Prostate gland (tissue), 2 donors: ENCODE results near the gene SULF2. TPM values are rescaled to one million over a fixed set of nuclear protein-coding genes. Genes with fewer than 3 reads are reported as not detected.
"Not testable (repeated sequence)": the region's sequence is repeated elsewhere in the genome, so short reads cannot be mapped to it uniquely, and the experiment has no call there.

ENCODE experiments used
- DNase-seq: peaks from one replicate; pipeline ENCODE4 v3.0.0-alpha.2; 2019; ENCODE audit warnings: low spot score
- H3K27ac ChIP-seq, 2 donors: fragments of 200-600 bp; sonication (generic); 2 replicates each; pipeline ENCODE4 v1.5.1; 2017 to 2019
- H3K27me3 ChIP-seq: fragments of 200-600 bp; sonication (generic); replicated peaks from 2 replicates; pipeline ENCODE4 v1.5.1; 2019; ENCODE audit not compliant: insufficient read depth
- H3K36me3 ChIP-seq, 2 donors: fragments of 200-600 bp; sonication (generic); 1 replicate in 1 of 2; 2 replicates in 1 of 2; pipeline versions ENCODE4 v1.5.1 to v1.8.1; 2017 to 2019
- H3K4me1 ChIP-seq: fragments of 200-600 bp; sonication (generic); replicated peaks from 2 replicates; pipeline ENCODE4 v1.5.1; 2019
- H3K4me3 ChIP-seq, 2 donors: fragments of 200-600 bp; sonication (generic); 2 replicates each; pipeline ENCODE4 v1.5.1; 2017 to 2019
- H3K9me3 ChIP-seq: fragments of 200-600 bp; sonication (generic); 2 replicates; pipeline ENCODE4 v1.5.1; 2017
- CTCF ChIP-seq, 4 experiments: fragments of 200-600 bp in 2 of 4; fragments of 450-650 bp in 2 of 4; sonication (generic) in 2 of 4; IDR thresholded peaks; 1 replicate in 3 of 4; 2 replicates in 1 of 4; pipeline ENCODE4 v1.5.1; 2016 to 2019; ENCODE audit warnings: antibody characterized with exemption in 4 of 4, mild to moderate bottlenecking in 2 of 4, moderate library complexity in 2 of 4
- POLR2A ChIP-seq: fragments of 450-650 bp; IDR thresholded peaks from one replicate; pipeline ENCODE4 v1.6.1; 2016; ENCODE audit warnings: antibody characterized with exemption, mild to moderate bottlenecking
- POLR2AphosphoS5 ChIP-seq: sonication (generic); formaldehyde crosslinking; IDR thresholded peaks from one replicate; pipeline ENCODE4 v1.6.1; 2017; ENCODE audit warnings: antibody characterized with exemption
- WGBS: methylation state at CpG from one replicate; pipeline ENCODE4 v1.1.5; 2018; 5-methylcytosine and 5-hydroxymethylcytosine counted together
- intact Hi-C: fragments of 100-400 bp; cut with DNase I; formaldehyde crosslinking; loops from one replicate; pipeline ENCODE4 v1.14.2; 2022
- total RNA-seq, 2 donors: library from RNA; depleted of rRNA; stranded (reverse); fragments of >200 nt; gene quantifications; one replicate each; pipeline ENCODE4 v1.1.0, GENCODE V29; 2016

The SULF2 gene
- total RNA-seq, 2 donors from 2014 or later = 43.6 to 82.0 TPM

DNA sequence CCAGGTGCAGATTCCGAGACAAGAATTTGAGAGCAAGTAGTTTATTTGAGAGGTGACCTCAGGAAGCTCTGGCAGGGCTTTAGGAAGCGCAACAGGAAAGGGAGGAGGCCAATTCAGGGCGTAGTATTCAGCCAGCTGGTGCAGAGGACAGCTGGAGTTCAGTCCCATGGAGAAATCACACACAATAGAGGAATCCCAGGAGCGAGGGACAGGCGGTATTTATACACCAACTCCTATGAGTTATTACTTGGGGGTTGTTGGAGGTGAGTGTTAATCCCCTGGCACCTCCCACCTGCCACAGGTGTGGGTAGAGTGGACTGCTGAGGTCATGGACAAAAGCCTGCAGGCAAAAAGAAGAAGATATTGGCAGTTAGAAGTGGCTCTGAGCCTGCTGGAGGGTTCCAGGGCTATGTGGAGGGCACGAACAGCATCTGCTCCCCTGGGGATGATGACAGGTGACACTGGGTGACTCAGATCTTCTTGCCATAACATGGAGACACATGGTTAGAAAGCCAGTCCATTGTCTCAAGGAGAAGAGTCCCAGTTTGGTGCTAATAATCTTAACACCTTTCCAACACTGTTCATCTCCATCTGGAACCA lies 13.9 kb upstream of the SULF2 start:
- no peak overlapping the region for H3K4me3 ChIP-seq
- intact Hi-C loops = no loop called here
- no peak overlapping the region for H3K27ac ChIP-seq
- no peaks in the 10 kb centered on the region for H3K27me3 ChIP-seq
- no peaks in the 10 kb centered on the region for H3K4me1 ChIP-seq
- no peaks in the 10 kb centered on the region for H3K9me3 ChIP-seq
- 75% methylated on average over 5 of the region's 6 CpGs for WGBS
- H3K36me3 ChIP-seq = no peaks in the 10 kb centered on the region
- no peak for DNase-seq
- TF ChIP-seq CTCF (IDR thresholded peaks at IDR 0.05) = no peak
- no peak for TF ChIP-seq POLR2A
- no peak for TF ChIP-seq POLR2AphosphoS5

- 89% methylated on average over 9 of the region's 9 CpGs for WGBS
Measured at GRCh38 chr20:47796971-47797370, 11.7 kb upstream of the SULF2 start.

GRCh38 chr20:47795214-47795907 lies 10.1 kb upstream of the SULF2 start:
- no peak for TF ChIP-seq POLR2A
- no peak for TF ChIP-seq CTCF (IDR thresholded peaks at IDR 0.05)
- peak; percentile 85 for TF ChIP-seq POLR2AphosphoS5
- Histone ChIP-seq H3K36me3 (no peaks in the 10 kb centered on the region), H3K9me3 (no peaks in the 10 kb centered on the region), H3K27ac (no peak overlapping the region), H3K4me1 (no peaks in the 10 kb centered on the region), H3K4me3 (no peak overlapping the region), H3K27me3 (no peaks in the 10 kb centered on the region)
- intact Hi-C loops = no loop called here
- 64% methylated on average over 16 of the region's 17 CpGs for WGBS
- DNase-seq = peak; percentile 88

More at GRCh38 chr20:47796971-47797370, 11.7 kb upstream of the SULF2 start:
- H3K9me3 ChIP-seq = no peaks in the 10 kb centered on the region
- H3K4me1 ChIP-seq = no peaks in the 10 kb centered on the region
- H3K4me3 ChIP-seq = no peak overlapping the region
- H3K36me3 ChIP-seq = no peaks in the 10 kb centered on the region
- no peak overlapping the region for H3K27ac ChIP-seq
- TF ChIP-seq POLR2AphosphoS5 = no peak
- no peak for TF ChIP-seq CTCF (IDR thresholded peaks at IDR 0.05)
- TF ChIP-seq POLR2A = no peak
- intact Hi-C loops = no loop called here
- no peak for DNase-seq
- no peaks in the 10 kb centered on the region for H3K27me3 ChIP-seq

GRCh38 chr20:47794264-47794663 lies 9.0 kb upstream of the SULF2 start:
- DNase-seq, H3K27ac ChIP-seq, H3K9me3 ChIP-seq, H3K4me3 ChIP-seq, H3K27me3 ChIP-seq, H3K36me3 ChIP-seq, H3K4me1 ChIP-seq: not testable (repeated sequence)
- 93% methylated on average over 6 of the region's 6 CpGs for WGBS
- intact Hi-C loops = loop anchor here (5.0 kb wide), 1 partner anchor 63 kb away; no protein-coding TSS in a partner anchor

DNA sequence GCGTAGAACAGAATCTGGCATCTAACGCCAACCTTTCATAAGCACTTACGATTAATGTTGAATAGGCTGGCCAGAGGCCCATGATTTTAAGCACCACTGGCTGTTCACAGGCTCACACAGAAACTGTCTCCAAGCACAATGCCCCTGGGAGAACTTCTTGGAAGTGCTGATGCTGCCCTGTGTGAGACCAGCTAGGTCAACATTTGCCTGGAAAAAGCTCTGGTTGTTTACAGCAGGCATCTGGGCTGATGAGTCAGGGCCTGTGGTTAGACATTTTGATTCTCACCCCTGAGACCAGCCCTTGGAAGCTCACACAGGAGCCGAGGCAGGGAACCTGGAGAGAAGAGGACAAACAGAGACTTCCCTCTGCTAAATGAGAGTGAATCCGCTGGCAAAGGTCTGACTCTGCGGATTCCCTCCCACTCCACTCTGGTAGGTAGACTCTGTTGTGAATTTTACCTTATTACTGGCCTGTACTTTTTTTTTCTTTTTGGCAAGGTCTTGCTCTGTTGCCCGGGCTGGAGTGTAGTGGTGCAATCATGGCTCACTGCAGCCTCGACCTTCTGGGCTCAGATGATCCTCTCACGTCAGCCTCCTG lies 6.8 kb upstream of the SULF2 start:
- peak overlapping the region; percentile 16 to 26 for H3K27ac ChIP-seq
- no peaks in the 10 kb centered on the region for H3K4me1 ChIP-seq
- DNase-seq = peak; percentile 77
- intact Hi-C loops = loop anchor here (5.0 kb wide), 1 partner anchor 65 kb away; no protein-coding TSS in a partner anchor
- H3K27me3 ChIP-seq = no peaks in the 10 kb centered on the region
- no peaks in the 10 kb centered on the region for H3K36me3 ChIP-seq
- TF ChIP-seq POLR2A = no peak
- peak; percentile 82 for TF ChIP-seq POLR2AphosphoS5
- 45% methylated on average over 9 of the region's 9 CpGs for WGBS
- H3K4me3 ChIP-seq = no peak overlapping the region
- H3K9me3 ChIP-seq = no peaks in the 10 kb centered on the region
